Stimulated activated CD4-positive, alpha-beta T cell treated with anti-CD3 and anti-CD28 coated beads, Interleukin-1b, Interleukin-23, amount 100 ng/mL, for 4 hours (primary cell): Measurements from ENCODE around the gene FAM240B.

Experiments used
- DNase-seq, 2 donors: peaks; one replicate each; pipeline ENCODE4 v3.0.0-alpha.2; 2020; ENCODE audit warnings: low read depth in 2 of 2

FAM240B gene

GRCh38 chr9:38720083-38720745 is at the start of gene FAM240B:
TSS of gene FAM240B (minus strand) at chr9:38720133. CDS start at chr9:38703999, 16,134 bp downstream.
- no peak for DNase-seq

DNA sequence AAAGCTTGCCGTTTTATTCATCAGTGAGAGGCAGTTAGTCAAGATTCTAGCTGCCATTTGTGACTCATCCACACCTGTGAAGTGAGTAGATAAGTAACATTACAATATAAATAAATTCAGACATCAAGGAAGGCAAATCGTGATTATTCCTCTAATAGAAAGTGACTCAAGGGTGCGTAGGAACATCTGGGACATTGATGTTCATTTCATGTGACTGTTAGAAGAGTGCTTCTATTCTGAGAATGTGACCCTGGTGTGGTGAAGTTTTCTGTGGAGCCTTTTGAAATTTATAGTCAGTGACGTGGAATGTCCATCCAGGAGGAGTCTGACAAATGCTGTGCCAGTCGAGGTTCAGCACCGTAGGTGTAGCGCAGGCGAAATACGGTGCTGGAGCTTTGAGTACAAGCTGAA is 48.4 kb upstream of the FAM240B start:
- DNase-seq, result no peak

GRCh38 chr9:38765101-38765500 is 45.2 kb upstream of the FAM240B start:
- no peak for DNase-seq

DNA sequence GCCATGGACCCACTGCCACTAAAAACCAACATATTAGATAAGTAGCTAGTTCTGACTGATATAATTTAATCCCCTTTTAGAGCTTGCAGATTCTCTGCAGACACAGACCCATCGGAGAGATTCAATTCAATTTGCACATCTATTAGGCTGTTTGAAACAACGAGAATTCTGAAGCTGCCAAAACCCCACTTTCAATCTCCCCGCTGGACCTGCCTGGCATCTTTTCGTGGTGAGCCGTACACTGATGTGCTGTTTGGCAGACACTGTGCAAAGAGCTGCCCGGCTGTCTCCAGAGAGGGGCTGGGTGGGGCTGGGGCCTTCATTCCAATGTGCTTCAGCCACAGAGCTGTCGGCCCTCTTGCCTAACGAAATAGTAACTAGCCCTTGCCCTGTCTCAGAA is 42.1 kb upstream of the FAM240B start:
- no peak for DNase-seq

GRCh38 chr9:38761339-38761738 is 41.4 kb upstream of the FAM240B start:
- DNase-seq, result no peak

- DNase-seq, result no peak
Observed at GRCh38 chr9:38756702-38757101, 36.8 kb upstream of the FAM240B start.

DNA sequence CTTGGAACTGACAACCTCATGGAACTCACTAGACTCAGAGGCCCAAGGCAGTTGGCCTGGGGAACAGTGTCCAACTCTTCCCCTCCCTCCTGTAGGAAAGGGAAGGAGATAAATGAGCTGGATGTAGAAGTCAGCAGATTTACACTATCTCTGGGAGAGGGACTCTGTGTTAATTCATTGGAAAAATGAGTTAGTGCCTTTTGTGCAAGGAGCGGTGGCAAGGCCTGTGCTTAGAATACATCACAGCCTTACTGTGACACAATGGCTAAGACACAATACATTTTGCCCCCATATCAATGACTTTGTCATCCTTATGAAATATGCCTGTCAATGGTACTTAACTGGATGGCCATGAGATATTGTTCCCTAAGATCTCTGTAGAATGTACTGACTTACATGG is 28.0 kb upstream of the FAM240B start:
- no peak for DNase-seq

GRCh38 chr9:38747067-38747466 is 27.1 kb upstream of the FAM240B start:
- DNase-seq, result no peak

DNA sequence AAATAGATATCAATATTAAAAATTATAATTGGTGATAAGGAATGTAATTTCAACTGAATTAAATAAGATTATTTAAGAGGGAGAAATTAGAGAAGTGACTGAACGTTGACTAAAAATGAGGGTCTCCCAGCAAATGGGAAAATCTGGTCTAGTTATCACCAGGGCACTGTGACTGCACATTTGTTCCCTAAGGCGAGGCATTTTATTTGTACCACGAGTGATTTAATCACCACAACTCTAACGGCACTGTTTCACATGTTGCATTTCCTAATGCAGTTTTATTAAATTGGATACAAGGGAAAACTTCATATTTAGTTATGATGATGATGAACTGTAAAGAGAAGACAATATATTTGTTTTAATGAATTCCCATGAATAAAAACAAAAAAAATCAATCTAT is 26.4 kb upstream of the FAM240B start:
- no peak for DNase-seq

- no peak for DNase-seq
Observed at GRCh38 chr9:38744484-38744883, 24.6 kb upstream of the FAM240B start.

DNA sequence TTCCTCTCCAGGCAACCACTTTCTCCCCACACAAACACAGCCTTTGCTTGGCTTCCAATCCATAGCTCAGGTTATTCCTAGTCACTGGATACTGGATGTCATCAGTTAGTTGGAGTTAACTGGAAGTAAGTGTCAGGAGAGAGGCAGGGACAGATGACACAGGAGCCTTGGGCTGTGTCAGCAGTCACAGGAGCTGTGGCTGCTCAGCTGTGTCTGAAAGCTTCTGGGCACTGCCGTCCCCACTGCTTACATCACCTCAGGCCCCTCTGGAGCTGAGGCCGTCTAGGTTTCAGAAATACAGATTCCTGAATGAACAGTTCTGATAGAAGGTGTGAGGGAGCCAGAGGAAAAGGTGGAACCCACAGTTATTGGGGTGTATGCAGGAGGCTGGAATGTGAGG is 17.3 kb upstream of the FAM240B start:
- no peak for DNase-seq

DNA sequence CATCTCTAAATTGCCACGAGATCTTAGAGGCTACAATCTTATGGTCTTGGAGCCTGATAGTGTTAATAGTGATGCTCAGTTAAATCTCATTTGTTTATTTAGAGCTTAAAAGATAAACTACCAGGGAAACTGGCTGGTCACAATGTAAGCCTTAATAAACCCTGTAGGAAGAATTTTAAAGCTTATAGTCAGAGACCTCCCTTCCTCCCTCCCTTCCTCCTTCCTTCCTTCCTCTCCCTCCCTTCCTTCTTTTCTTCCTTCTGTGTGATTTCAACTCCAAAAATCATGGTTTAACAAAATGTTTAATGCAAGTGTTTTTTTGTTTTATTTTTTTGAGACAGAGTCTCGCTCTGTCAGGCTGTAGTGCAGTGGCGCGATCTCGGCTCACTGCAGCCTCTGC is 14.9 kb upstream of the FAM240B start:
- no peak for DNase-seq

DNA sequence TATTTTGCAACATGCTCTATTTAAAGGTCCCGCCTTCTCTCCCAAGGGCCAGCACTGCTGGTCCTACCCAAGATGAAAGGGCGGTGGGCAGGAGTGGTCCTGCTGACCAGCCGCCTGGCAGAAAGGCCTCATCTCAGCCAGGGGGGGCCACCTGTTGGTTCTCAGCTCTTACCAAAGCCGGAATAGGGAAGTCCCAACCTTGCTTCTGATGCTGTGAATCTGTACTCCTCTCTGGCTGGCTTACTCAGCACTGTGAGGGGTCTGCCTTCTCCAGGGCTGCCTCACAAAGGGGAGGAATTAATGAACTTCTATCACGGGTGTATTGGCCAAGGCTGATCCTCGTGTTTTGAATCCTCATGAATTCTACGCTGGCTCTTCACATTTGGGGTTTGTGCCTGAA is 13.6 kb upstream of the FAM240B start:
- DNase-seq, result no peak

DNA sequence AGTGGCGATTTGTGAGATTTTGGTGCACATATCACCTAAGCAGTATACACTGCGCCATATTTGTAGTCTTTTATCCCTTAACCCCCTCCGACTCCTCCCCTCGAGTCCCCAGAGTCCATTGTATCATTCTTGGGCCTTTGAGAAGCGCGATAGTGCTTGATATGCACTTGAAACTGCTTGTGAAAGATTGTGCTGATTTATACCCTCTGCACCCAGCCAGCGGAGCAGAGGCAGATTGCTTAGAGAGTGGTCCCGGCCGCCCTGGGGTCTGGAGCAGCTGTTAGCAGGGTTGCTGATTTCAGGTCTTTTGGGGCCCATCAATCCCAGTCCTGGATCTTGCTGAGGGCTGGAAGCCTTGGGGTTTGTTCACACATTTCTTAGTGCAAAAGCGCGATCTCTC is 13.0 kb upstream of the FAM240B start:
- DNase-seq, result no peak

GRCh38 chr9:38727497-38728001 is 7.6 kb upstream of the FAM240B start:
- no peak for DNase-seq

- DNase-seq, result no peak
Observed at GRCh38 chr9:38724754-38725153, 4.8 kb upstream of the FAM240B start.

DNA sequence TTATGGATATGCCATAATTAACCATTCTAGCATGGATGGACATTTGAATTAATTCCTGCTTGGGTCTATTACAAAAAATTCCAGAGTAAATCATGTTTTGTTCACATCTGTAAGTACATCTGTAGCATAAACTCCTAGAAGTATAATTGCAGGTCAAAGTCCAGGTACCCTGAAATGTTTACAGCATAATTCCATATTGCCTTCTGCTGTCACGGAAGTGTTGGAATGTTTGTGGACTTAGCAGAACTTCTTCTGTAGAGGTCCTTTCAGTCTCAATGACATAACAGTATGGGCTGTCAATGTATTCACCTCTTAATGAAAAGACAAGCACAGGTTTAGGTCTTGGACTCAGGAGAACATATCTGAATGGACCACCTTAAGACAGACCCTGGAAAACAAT is 1.8 kb downstream of the FAM240B start:
- DNase-seq, result no peak

GRCh38 chr9:38715684-38716083 is 4.2 kb downstream of the FAM240B start:
- DNase-seq, result no peak

- DNase-seq, result no peak
Observed at GRCh38 chr9:38713426-38713825, 6.5 kb downstream of the FAM240B start.

DNA sequence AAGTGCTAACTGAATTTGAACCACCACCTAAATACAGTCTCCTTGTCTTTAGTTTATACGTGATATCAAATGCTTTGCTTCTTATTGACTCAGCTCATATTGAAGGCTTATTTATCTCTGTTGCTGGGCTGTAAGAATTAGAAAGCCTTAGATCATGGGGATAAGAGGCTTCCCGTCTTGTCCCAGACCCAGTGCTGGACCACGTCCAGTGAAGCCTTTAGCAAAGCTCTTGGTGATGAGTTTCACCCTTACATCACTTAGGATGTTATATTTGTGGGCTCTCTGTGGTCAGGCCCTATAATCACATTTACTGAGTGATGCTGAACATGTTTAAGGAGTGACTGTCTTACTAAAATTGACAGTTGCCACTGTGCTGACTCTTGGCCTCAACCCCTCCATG is 11.2 kb downstream of the FAM240B start:
- DNase-seq, result no peak

DNA sequence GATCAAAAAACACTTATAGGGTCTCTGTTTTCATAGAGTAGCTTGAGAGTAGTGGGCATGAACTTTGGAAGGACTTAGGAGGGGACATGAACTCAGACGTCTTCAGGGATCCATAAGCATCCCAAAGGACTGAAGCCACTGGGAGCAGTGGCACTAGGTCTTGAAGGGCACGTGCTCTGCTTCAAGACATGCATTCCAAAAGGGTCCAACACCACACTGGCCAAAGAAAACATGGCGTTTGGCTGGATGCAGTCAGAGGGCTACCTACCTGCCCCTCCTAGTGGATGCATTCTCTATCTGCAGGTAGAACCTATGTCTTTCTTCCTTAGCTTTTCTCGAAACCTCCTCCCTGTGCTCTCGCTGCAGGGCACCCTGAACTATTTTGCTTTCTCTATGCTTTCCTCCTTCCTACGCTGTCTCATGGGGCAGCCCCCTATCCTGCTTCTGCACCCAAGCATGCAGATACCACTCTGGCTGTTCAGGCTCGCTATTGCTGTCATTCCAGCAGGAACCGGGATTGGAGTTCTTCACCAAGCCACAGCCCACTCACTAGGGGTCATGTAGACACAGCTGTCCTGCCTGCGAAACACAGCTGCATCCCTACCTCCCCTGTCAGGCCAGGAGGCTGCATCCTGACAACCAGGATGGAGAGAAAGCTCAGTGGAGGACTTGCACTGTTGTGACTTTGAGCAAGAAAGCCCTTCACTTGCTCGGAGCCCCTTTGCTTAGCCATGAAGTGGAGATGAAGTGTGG is 11.9 kb downstream of the FAM240B start:
- DNase-seq, result no peak

GRCh38 chr9:38706493-38706892 is 13.4 kb downstream of the FAM240B start:
- no peak for DNase-seq

DNA sequence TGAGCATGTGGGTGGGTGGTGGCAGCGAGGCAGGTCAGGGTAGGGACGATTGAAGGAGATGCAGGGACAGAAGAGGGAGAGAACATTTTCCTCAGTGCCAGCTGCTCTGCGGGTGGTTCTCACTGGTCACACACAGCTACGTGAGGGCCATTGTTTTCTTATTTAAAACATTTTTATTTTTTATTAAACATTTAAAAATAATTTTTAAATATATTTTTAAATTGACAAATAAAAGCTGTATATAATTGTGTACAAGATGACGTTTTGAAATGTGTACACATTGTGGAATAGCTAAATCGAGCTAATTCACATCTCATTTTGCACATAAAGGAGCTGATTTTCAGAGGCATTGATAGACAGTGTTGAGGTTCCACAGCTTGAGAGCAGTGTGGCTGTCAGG is 14.0 kb downstream of the FAM240B start:
- DNase-seq, result no peak
